Smooth muscle cell (in vitro differentiated cells): Measurements from ENCODE around the gene STKLD1. TPM values are rescaled to one million over a fixed set of nuclear protein-coding genes. Genes with fewer than 3 reads are reported as not detected.

Experiments
- DNase-seq: peaks from one replicate; lab custom pipeline; 2025; ENCODE audit not compliant: unreplicated experiment; lab: John Stamatoyannopoulos, UW
- H2AFZ ChIP-seq: fragments of 200-600 bp; sonication (generic); 2 replicates; pipeline ENCODE4 v1.6.0; 2016; ENCODE audit warnings: antibody characterized with exemption, low read depth, mild to moderate bottlenecking
- H3F3A ChIP-seq: fragments of 200-600 bp; sonication (generic); 2 replicates; pipeline ENCODE4 v1.6.0; 2017; ENCODE audit warnings: antibody characterized with exemption, low read depth
- H3K27ac ChIP-seq: fragments of 200-600 bp; sonication (generic); 2 replicates; pipeline ENCODE4 v1.5.1; 2016; ENCODE audit warnings: low read depth, mild to moderate bottlenecking
- H3K27me3 ChIP-seq: fragments of 200-600 bp; sonication (generic); 2 replicates; pipeline ENCODE4 v1.6.1; 2016; ENCODE audit warnings: low read depth, mild to moderate bottlenecking
- H3K36me3 ChIP-seq: fragments of 200-600 bp; sonication (generic); 2 replicates; pipeline ENCODE4 v1.5.1; 2016; ENCODE audit warnings: low read depth
- H3K4me1 ChIP-seq: fragments of 200-600 bp; sonication (generic); 2 replicates; pipeline ENCODE4 v1.5.1; 2016; ENCODE audit warnings: low read depth
- H3K4me2 ChIP-seq: fragments of 200-600 bp; sonication (generic); 2 replicates; pipeline ENCODE4 v1.6.0; 2016; ENCODE audit warnings: mild to moderate bottlenecking
- H3K4me3 ChIP-seq: fragments of 200-600 bp; sonication (generic); 2 replicates; pipeline ENCODE4 v1.5.1; 2016; ENCODE audit warnings: mild to moderate bottlenecking
- H3K79me2 ChIP-seq: fragments of 200-600 bp; sonication (generic); 2 replicates; pipeline ENCODE4 v1.6.0; 2016; ENCODE audit warnings: low read depth, mild to moderate bottlenecking
- H3K9ac ChIP-seq: fragments of 200-600 bp; sonication (generic); 2 replicates; pipeline ENCODE4 v1.6.0; 2016; ENCODE audit warnings: low read depth
- H3K9me3 ChIP-seq: fragments of 200-600 bp; sonication (generic); replicated peaks from 2 replicates; pipeline ENCODE4 v1.5.1; 2016; ENCODE audit warnings: low read depth
- H4K20me1 ChIP-seq: fragments of 200-600 bp; sonication (generic); 2 replicates; pipeline ENCODE4 v1.6.0; 2016; ENCODE audit warnings: low read depth
- CTCF ChIP-seq: fragments of 200-600 bp; sonication (generic); IDR thresholded peaks from 2 replicates; pipeline ENCODE4 v1.5.1; 2017; ENCODE audit warnings: borderline replicate concordance, mild to moderate bottlenecking, antibody characterized with exemption; ENCODE audit not compliant: insufficient read depth, poor library complexity, severe bottlenecking
- WGBS: methylation state at CpG from one replicate; pipeline ENCODE4 v1.1.7; 2016; ENCODE audit warnings: low lambda C conversion rate; 5-methylcytosine and 5-hydroxymethylcytosine counted together
- polyA plus RNA-seq: library from polyadenylated mRNA; unstranded; fragments of >200 nt; fragmentation: Nextera tagmentation; extraction: Ambion mirVana; gene quantifications from 2 replicates; pipeline ENCODE4 v1.2.1, GENCODE V29; 2016
- total RNA-seq: library from RNA; depleted of rRNA; stranded (reverse); fragments of >200 nt; gene quantifications from 2 replicates; pipeline ENCODE4 v1.2.3, GENCODE V29; 2014

The STKLD1 gene
- total and polyA plus RNA-seq, 2 experiments from 2014 or later: 0.90 to 2.7 TPM

DNA sequence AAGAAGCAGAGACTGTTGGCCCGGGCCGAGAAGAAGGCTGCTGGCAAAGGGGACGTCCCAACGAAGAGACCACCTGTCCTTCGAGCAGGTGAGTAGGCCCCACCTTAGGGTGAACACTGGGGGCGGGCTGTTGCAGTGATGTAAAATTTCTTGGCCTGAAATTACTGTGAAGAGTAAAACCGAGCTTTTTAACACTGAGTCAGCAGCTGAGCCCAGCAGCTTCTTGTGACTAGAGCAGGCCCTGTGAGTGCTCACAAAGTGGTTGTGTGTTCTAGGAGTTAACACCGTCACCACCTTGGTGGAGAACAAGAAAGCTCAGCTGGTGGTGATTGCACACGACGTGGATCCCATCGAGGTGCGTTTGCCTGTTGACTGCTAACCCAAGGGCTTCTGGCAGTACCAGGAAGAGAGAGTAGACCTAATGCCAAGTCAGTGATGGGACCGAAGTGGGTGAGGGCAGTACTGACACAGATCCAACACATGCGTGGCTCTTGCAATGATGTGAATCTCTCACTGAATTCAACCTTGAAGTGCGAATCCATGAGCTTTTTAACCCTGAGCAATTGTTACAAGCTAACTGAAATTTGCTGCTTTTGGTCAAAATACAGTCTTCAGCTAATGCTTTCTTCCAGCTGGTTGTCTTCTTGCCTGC, 26.1 kb upstream of the STKLD1 start:
- H2AFZ ChIP-seq: no peak overlapping the region
- DNase-seq: no peak
- TF ChIP-seq CTCF: no peak
- peaks cover 15% of the 10 kb centered on the region for H3K4me1 ChIP-seq
- no peaks in the 10 kb centered on the region for H3K9me3 ChIP-seq
- peak overlapping the region; percentile 96 for H3K4me2 ChIP-seq
- H3K27me3 ChIP-seq: no peaks in the 10 kb centered on the region
- no peaks in the 10 kb centered on the region for H3K36me3 ChIP-seq
- peaks cover 57% of the 10 kb centered on the region for H3F3A ChIP-seq
- 94% methylated on average over 15 of the region's 15 CpGs for WGBS
- H3K4me3 ChIP-seq: peak overlapping the region; percentile 85
- H3K27ac ChIP-seq: peak overlapping the region; percentile 97
- H3K9ac ChIP-seq: peak overlapping the region; percentile 96
- peaks cover 70% of the 10 kb centered on the region for H4K20me1 ChIP-seq
- H3K79me2 ChIP-seq: peaks cover 50% of the 10 kb centered on the region

DNA sequence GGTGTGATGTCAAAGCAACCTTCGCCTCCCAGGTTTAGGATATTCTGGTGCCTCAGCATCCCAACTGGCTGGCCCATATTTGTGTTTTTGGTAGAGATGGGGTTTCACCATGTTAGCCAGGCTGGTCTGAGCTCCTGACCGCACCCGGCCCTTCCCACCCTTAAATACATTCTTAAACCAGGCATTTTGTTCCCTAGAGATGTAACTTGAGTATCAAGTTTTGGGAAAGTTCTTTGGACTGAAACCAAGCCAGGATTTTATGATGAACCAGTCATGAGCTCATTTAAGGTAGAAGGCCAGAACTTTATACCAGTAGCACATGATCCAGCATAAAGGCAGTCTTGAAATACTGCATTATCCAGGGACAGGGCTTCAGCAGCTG, 24.6 kb upstream of the STKLD1 start:
- no peak for DNase-seq
- Histone ChIP-seq H3K4me2 (no peak overlapping the region), H3K36me3 (no peaks in the 10 kb centered on the region), H3K9ac (no peak overlapping the region), H3K9me3 (no peaks in the 10 kb centered on the region), H3F3A (peaks cover 57% of the 10 kb centered on the region), H3K27me3 (no peaks in the 10 kb centered on the region), H2AFZ (no peak overlapping the region), H3K27ac (peak overlapping the region; percentile 97), H4K20me1 (peaks cover 57% of the 10 kb centered on the region), H3K4me1 (peaks cover 19% of the 10 kb centered on the region), H3K79me2 (peaks cover 46% of the 10 kb centered on the region), H3K4me3 (no peak overlapping the region)
- WGBS: 98% methylated on average over 3 of the region's 3 CpGs
- no peak for TF ChIP-seq CTCF

GRCh38 chr9:133351908-133352634, 24.1 kb upstream of the STKLD1 start:
- Histone ChIP-seq H3K27me3 (no peaks in the 10 kb centered on the region), H2AFZ (no peak overlapping the region), H3K4me3 (no peak overlapping the region), H3F3A (peaks cover 57% of the 10 kb centered on the region), H4K20me1 (peaks cover 53% of the 10 kb centered on the region), H3K4me1 (peaks cover 17% of the 10 kb centered on the region), H3K27ac (no peak overlapping the region), H3K9ac (no peak overlapping the region), H3K9me3 (no peaks in the 10 kb centered on the region), H3K4me2 (no peak overlapping the region), H3K79me2 (peaks cover 46% of the 10 kb centered on the region), H3K36me3 (no peaks in the 10 kb centered on the region)
- no peak for DNase-seq
- peak; percentile 46 for TF ChIP-seq CTCF
- 84% methylated on average over 14 of the region's 14 CpGs for WGBS
